Activated B cell treated with CpG ODN at 0.5 μM for 24 hours (primary cell): ENCODE data around the gene HIVEP3. TPM values are rescaled to one million over a fixed set of nuclear protein-coding genes. Genes with fewer than 3 reads are reported as not detected.

ENCODE experiments used
- ATAC-seq: fragments of 200-7000 bp; cut with Tn5 transposase; one replicate; pipeline ENCODE4 v1.10.0; 2021; ENCODE audit warnings: low read depth, mild to moderate bottlenecking, moderate library complexity
- CTCF ChIA-PET: fragments of 350-600 bp; sonication (Branson Sonifier 250); formaldehyde crosslinking; loops from one replicate; lab custom pipeline; 2021; ENCODE audit warnings: antibody characterized with exemption; lab: Charles Lee
- POLR2A ChIA-PET: fragments of 350-600 bp; sonication (Branson Sonifier 250); formaldehyde crosslinking; loops from one replicate; lab custom pipeline; 2021; ENCODE audit warnings: antibody characterized with exemption; lab: Charles Lee
- DNase-seq: peaks from one replicate; pipeline ENCODE4 v3.0.0; 2022
- H3K27ac Mint-ChIP-seq: one replicate; pipeline ENCODE4 v1.8.0; 2020; ENCODE audit warnings: mixed read lengths
- H3K27me3 Mint-ChIP-seq: one replicate; pipeline ENCODE4 v1.8.0; 2021; ENCODE audit warnings: mixed read lengths
- H3K36me3 Mint-ChIP-seq: one replicate; pipeline ENCODE4 v1.8.0; 2021; ENCODE audit warnings: low read depth, mixed read lengths
- H3K4me1 Mint-ChIP-seq: one replicate; pipeline ENCODE4 v1.8.0; 2021; ENCODE audit warnings: mixed read lengths
- H3K4me3 Mint-ChIP-seq: one replicate; pipeline ENCODE4 v1.8.0; 2020; ENCODE audit warnings: mild to moderate bottlenecking, mixed read lengths
- H3K9me3 Mint-ChIP-seq: one replicate; pipeline ENCODE4 v1.8.0; 2020; ENCODE audit warnings: mixed read lengths
- CTCF ChIP-seq: fragments of 200-600 bp; IDR thresholded peaks from one replicate; pipeline ENCODE4 v1.8.0; 2022; ENCODE audit warnings: antibody characterized with exemption, mild to moderate bottlenecking
- intact Hi-C: fragments of 100-400 bp; cut with micrococcal nuclease; formaldehyde crosslinking; loops from one replicate; pipeline ENCODE4 v1.15.1; 2024
- total RNA-seq: library from RNA; stranded (reverse); gene quantifications from 2 replicates; pipeline ENCODE4 v1.2.3, GENCODE V29; 2022

HIVEP3 gene
- total RNA-seq, 1 donor from 2014 or later, result 14.4 TPM

GRCh38 chr1:41462680-41463004 is 456.1 kb downstream of the HIVEP3 start:
- ATAC-seq (no peak), DNase-seq (no peak)
- intact Hi-C loops, result no loop called here
- H3K4me1 Mint-ChIP-seq, result no peaks in the 10 kb centered on the region
- no peak for TF ChIP-seq CTCF
- POLR2A ChIA-PET, result no interaction called here
- no peaks in the 10 kb centered on the region for H3K27me3 Mint-ChIP-seq
- CTCF ChIA-PET, result no interaction called here
- H3K9me3 Mint-ChIP-seq, result no peaks in the 10 kb centered on the region
- no peak overlapping the region for H3K4me3 Mint-ChIP-seq
- no peaks in the 10 kb centered on the region for H3K36me3 Mint-ChIP-seq
- H3K27ac Mint-ChIP-seq, result no peak overlapping the region

- CTCF ChIA-PET, result no interaction called here
- ATAC-seq (no peak), DNase-seq (no peak)
- no peaks in the 10 kb centered on the region for H3K27me3 Mint-ChIP-seq
- intact Hi-C loops, result no loop called here
- H3K4me1 Mint-ChIP-seq, result no peaks in the 10 kb centered on the region
- H3K27ac Mint-ChIP-seq, result no peak overlapping the region
- H3K36me3 Mint-ChIP-seq, result no peaks in the 10 kb centered on the region
- no peak for TF ChIP-seq CTCF
- no peak overlapping the region for H3K4me3 Mint-ChIP-seq
- POLR2A ChIA-PET, result no interaction called here
- H3K9me3 Mint-ChIP-seq, result no peaks in the 10 kb centered on the region
Measured at GRCh38 chr1:41461790-41462679, 456.7 kb downstream of the HIVEP3 start.

GRCh38 chr1:41456847-41457540 is 461.7 kb downstream of the HIVEP3 start:
- ChIA-PET CTCF (no interaction called here), POLR2A (no interaction called here)
- TF ChIP-seq CTCF, result no peak
- DNase-seq, result no peak
- ATAC-seq, result no peak
- no peaks in the 10 kb centered on the region for H3K4me1 Mint-ChIP-seq
- no peaks in the 10 kb centered on the region for H3K36me3 Mint-ChIP-seq
- intact Hi-C loops, result no loop called here
- H3K9me3 Mint-ChIP-seq, result no peaks in the 10 kb centered on the region
- H3K27me3 Mint-ChIP-seq, result peaks cover 2% of the 10 kb centered on the region
- H3K4me3 Mint-ChIP-seq, result no peak overlapping the region
- no peak overlapping the region for H3K27ac Mint-ChIP-seq

Other genes starting within 250 kb of the HIVEP3 start
- not detected in 2 replicates for gene GUCA2B, start 234.5 kb upstream of the HIVEP3 start, total RNA-seq
- gene GUCA2A, start 245.8 kb upstream of the HIVEP3 start, total RNA-seq, result not detected in 2 replicates